ENCODE data around the gene HCRT.

- TF ChIP-seq EZH2 (IDR thresholded peaks at IDR 0.05; ENCODE audit: borderline replicate concordance, low read depth, low read length, poor library complexity, severe bottlenecking), result no peak
- TF ChIP-seq CTCF (conservative IDR thresholded peaks at IDR 0.05; ENCODE audit: low read depth, low read length), result no peak
These were observed 17.4 kb upstream of the HCRT start for GRCh38 chr17:42202696-42203095.
